ENCODE results near the gene CRHR2. TPM values are rescaled to one million over a fixed set of nuclear protein-coding genes. Genes with fewer than 3 reads are reported as not detected.

CRHR2 gene
- total RNA-seq, 4 donors from 2014 or later: 1.1 TPM; not detected in 3

DNA sequence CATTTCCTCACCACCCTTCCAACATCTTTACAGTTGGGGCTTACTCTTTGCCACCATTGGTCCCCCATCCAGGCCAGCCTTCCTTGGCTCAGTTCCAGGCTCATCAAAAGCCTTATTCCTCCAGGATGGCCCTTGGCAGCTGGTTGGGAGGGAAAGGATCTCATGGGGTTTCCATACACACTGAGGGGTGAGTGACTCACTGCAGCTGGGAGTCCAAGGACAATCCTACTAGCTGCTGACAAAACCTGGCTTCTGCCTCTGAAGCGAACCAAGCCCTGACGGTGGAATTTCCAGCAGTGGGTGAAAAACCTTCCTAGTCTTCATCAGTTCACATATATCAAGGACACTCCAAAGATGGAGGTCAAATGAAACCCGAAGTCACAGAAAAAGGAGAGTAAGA, 22.9 kb downstream of the CRHR2 start:
- TF ChIP-seq, protein P1, sequence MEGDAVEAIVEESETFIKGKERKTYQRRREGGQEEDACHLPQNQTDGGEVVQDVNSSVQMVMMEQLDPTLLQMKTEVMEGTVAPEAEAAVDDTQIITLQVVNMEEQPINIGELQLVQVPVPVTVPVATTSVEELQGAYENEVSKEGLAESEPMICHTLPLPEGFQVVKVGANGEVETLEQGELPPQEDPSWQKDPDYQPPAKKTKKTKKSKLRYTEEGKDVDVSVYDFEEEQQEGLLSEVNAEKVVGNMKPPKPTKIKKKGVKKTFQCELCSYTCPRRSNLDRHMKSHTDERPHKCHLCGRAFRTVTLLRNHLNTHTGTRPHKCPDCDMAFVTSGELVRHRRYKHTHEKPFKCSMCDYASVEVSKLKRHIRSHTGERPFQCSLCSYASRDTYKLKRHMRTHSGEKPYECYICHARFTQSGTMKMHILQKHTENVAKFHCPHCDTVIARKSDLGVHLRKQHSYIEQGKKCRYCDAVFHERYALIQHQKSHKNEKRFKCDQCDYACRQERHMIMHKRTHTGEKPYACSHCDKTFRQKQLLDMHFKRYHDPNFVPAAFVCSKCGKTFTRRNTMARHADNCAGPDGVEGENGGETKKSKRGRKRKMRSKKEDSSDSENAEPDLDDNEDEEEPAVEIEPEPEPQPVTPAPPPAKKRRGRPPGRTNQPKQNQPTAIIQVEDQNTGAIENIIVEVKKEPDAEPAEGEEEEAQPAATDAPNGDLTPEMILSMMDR (IDR thresholded peaks at IDR 0.05; ENCODE audit: low read depth): no peak

DNA sequence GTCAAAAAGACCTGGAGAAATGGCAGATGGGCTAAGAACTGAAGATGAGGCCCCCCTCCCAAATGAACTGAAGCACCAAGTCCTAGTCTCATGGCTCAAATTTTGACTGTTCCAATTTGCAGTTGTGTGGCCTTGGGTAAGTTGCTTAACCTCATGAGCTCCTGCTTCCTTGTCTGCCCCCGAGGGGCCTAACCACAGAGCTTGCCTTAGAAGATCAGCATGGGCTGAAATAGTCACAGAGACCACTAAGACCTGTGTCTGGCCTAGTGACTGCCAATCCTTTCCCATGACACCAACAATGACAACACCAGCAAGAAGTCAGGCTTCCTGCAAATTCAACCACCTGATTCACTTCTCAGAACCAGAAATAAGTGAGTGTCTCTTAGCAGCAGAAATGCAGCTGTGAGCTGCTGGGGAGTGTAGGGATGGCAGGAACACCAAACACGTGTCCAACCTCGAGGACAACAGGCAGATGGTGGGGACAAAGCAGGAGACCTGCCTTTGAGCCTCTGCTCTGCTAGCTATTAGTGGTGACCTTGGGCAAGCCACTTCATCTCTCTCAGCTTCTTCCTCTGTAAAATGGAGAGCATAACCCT, 23.7 kb downstream of the CRHR2 start:
- TF ChIP-seq, protein P1 (IDR thresholded peaks at IDR 0.05; ENCODE audit: low read depth): no peak

DNA sequence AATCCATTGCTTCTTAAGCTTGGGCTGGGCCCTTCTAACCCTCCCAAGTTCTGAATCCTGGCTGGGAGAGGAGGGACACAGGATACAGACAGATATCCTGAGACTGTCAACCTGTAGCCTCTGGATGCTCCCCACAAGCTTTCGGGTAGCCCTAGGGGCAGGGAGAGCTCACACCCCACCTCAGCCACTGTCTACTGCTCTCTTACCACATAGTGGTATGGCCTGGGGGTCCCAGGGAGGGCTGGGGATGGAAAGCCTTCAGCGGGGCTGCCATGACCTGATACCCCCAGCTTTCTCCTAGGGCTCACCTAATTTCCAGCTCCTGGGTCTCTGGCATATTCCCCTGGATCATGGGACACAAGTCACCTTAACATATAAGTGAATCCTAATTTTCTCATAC, 25.1 kb downstream of the CRHR2 start:
- TF ChIP-seq, protein P1 (IDR thresholded peaks at IDR 0.05; ENCODE audit: low read depth): no peak

DNA sequence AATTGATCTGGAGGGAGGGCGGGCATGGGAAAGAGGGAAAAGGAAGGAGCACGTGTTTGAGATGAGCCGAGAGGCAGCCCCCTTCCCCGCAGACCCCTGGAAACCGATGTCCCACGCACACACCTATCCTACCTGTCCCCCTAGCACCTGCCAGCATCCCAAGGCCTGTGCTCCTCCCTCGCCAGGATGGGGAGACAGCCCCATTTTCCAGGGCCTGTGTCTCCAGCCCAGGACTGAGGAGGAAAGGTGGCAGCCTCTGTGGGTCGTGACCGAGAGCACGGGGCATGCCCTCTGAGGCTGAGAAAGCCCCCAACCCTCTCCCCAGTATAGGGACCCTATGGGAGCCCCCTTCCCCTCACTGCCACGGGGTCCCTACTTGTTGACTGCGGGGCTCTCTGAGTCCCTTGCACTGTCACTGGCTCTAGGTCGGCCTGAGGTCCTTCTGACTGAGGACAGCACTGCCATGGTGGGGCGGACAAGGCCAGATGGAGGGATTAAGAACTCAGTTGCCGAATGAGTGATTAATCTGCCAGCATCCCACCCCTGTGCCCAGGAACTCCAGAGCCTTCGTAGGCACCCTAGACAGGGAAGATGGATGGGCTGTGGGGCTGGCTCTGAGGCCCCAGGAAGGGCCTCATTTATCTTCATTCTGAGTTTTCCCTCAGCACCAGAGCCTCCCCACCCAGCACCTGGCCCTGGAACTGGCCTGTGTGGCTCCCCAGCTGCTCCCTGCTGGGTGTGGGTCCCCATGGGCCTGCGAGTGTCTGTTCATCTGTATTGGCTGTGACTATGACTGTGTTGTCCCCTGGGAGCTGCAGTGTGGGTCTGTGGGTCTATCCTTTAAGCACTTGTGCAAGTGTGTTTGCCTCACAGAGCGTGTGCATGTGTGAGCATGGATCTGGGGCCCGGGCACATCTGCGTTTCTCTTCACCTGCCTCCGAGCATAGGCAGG, 26.0 kb downstream of the CRHR2 start:
- TF ChIP-seq, protein P1 (IDR thresholded peaks at IDR 0.05; ENCODE audit: low read depth): no peak

DNA sequence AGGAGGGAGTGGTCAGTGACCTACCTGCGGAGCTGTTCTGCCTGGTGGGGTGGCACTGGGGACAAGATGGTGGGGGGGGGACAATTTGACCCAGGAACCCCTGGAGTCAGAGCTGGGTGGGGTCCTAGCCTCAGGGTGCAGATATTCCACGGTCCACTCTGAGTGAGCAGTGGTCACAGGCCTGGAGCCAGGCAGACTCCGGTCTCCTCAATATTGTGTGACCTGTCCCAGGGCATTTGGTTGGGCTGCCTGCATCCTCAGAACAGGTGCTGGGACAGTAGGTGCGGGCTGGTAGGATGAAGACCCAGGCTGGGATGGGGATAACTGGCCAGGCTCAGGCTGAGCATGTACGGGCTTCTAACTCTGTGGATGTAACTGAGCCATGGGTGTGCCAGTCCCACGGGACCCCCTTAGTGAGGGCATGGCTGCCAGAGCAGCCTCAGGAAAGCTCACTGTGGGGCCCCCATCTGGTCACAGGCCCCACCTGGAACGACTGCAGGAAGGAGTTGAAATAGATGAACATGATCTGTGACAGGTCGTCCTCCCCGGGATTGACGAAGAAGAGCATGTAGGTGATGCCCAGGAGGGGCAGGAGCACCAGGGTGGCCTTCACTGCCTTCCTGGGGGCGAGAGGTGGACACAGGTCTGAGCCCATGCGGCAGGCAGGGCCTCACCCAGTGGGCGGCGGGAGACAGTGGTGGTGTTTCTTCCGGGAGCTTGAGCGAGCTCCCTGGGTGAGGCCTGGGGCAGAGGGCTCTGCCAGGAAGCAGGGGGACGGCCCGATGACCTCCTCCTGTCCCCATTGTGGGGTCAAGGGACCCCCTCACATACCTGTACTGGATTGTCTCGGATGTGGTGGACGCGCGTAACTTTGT, 26.9 kb downstream of the CRHR2 start:
- TF ChIP-seq, protein P1 (IDR thresholded peaks at IDR 0.05; ENCODE audit: low read depth): no peak

DNA sequence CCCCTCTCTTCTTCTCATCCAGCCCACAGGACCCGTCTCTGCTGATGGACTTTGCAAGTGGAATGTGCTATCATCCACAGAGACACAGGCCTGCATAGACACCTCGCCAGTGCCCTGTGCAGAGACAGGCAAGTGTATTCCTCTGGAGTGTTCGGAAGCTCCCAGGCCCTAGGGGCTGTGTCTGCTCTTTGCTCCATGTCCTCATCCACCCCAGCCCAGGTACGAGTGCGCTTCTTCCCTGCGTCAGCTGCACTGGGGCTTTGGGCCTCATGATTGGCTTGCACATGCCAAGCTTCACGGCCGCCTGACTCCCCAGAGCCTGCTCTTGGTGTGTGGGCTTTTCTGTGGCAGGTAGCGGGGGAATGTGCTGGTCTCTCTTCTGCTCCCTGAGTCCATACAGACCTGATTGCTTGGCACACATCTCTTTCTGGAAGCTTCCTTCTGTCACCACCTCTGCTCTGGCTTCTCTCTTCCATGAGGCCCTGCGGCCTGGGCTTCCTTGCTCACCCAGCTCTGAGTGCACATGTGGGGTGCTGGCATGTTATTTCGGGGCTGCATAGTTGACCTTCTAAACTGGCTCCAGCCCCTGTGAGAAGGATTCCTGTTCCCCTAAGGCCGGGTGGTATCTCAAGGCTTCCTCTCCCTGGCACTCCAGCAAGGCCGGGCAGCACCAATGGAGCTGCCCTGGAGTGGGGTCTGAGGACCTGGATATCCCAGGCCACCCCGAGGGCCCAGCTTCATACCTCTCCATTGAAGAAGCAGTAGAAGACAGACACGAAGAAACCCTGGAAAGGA, 27.8 kb downstream of the CRHR2 start:
- TF ChIP-seq, protein P1 (IDR thresholded peaks at IDR 0.05; ENCODE audit: low read depth): no peak

Data from subcutaneous adipose tissue (tissue), 4 donors.